Measurements from ENCODE around the gene RAB11FIP3.
A peak's percentile ranks its signal among the peaks of the same experiment; 100 is the strongest.
"Not testable (repeated sequence)": the region's sequence is repeated elsewhere in the genome, so short reads cannot be mapped to it uniquely, and the experiment has no call there.

Gene RAB11FIP3

DNA sequence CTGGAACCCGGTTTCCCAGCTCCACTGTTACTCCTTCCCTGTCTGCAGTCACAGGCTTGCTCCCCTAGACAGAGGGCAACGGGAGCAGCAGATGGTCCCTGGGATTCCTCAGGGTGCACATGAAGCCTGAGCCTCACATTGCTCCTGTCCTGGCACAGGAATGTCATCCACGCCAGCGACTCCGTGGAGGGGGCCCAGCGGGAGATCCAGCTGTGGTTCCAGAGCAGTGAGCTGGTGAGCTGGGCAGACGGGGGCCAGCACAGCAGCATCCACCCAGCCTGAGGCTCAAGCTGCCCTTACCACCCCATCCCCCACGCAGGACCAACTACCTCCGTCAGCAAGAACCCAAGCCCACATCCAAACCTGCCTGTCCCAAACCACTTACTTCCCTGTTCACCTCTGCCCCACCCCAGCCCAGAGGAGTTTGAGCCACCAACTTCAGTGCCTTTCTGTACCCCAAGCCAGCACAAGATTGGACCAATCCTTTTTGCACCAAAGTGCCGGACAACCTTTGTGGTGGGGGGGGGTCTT is 25.3 kb upstream of the RAB11FIP3 start:
- Mint-ChIP-seq H3K27ac (peak overlapping the region; percentile 93), H3K9me3 (no peaks in the 10 kb centered on the region), H3K36me3 (no peaks in the 10 kb centered on the region), H3K4me3 (peak overlapping the region; percentile 97), H3K27me3 (no peaks in the 10 kb centered on the region), H3K4me1 (peaks cover 22% of the 10 kb centered on the region)
- DNase-seq (ENCODE audit: low spot score in 2 of 2) (peak in 1 of 2 donors; percentile 40), ATAC-seq (ENCODE audit: low read depth) (peak; percentile 9)

DNA sequence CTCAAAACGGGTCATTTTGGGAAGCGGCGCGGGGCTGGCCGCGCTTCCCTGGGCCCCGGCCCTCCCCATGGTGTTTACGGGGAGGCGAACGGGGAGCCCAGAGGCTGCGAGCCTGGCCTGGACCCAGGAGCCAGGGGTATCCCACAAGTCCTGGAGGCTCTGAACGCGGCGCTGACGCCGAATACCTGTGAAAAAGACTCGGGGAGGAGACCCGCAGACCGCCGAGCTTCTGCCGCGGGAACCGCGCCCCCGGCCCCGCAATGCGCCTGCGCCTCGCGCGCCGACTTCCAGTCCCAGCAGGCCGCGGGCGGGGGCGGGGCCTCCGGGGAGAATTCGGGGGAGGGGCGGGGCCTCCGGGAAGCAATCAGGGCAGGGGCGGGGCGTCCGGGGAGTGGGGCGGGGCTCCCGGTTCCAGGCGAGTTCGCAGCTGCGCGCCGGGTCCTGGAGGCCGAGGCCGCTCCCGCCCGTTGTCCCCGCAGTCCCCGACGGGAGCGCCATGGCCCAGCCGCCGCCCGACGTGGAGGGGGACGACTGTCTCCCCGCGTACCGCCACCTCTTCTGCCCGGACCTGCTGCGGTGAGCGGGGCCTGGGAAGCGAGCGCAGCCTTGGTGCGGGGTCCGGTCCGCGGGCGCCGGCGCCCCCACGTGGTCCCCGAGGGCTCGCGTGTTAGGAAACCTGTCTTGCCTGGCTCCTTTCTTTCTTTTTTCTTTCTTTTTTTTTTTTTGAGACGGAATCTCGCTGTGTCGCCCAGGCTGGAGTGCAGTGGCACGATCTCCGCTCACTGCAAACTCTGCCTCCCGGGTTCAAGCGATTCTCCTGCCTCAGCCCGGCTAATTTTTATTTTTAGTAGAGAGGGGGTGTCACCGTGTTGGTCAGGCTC is 23.7 kb upstream of the RAB11FIP3 start, which contains the start of gene DECR2:
TSS of gene DECR2 (plus strand) at position 418 of the 881 bp plus-strand sequence. CDS start at position 497, 79 bp downstream.
- Mint-ChIP-seq H3K4me1 (peaks cover 14% of the 10 kb centered on the region), H3K9me3 (no peaks in the 10 kb centered on the region), H3K27me3 (no peaks in the 10 kb centered on the region), H3K36me3 (no peaks in the 10 kb centered on the region), H3K4me3 (peak within 1 kb of the TSS; percentile 97), H3K27ac (peak within 1 kb of the TSS; percentile 93)
- DNase-seq (ENCODE audit: low spot score in 2 of 2) (peak; percentile 91 to 93), ATAC-seq (ENCODE audit: low read depth) (peak; percentile 71)

DNA sequence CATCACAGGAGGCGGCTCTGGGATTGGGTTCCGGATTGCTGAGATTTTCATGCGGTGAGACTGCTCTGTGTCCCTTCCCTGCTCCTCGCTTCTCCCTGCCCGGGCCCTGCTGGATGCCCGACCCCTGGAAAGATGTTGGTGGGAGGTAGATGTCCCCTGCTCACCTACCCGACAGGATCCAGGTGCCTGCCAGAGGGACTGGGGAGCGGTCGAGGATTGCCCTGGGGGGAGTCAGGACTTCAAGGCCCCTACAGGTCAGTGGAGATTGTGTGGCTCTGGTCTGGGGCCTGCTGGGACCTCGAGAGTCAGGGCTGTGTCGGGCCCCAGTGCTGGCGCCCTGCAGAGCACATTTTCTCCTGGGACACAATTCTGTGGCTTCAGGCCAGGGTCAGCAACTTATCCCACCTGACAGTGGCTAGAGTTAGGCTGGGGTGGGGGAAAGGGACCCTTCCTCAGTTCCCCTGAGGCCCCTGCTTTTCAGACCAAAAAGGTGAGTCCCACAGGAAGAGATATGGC is 20.4 kb upstream of the RAB11FIP3 start:
- H3K36me3 Mint-ChIP-seq, result no peaks in the 10 kb centered on the region
- no peak overlapping the region for H3K4me3 Mint-ChIP-seq
- no peaks in the 10 kb centered on the region for H3K27me3 Mint-ChIP-seq
- ATAC-seq (ENCODE audit: low read depth), result no peak
- no peaks in the 10 kb centered on the region for H3K9me3 Mint-ChIP-seq
- peaks cover 6% of the 10 kb centered on the region for H3K4me1 Mint-ChIP-seq
- H3K27ac Mint-ChIP-seq, result no peak overlapping the region
- no peak for DNase-seq (ENCODE audit: low spot score in 2 of 2)

DNA sequence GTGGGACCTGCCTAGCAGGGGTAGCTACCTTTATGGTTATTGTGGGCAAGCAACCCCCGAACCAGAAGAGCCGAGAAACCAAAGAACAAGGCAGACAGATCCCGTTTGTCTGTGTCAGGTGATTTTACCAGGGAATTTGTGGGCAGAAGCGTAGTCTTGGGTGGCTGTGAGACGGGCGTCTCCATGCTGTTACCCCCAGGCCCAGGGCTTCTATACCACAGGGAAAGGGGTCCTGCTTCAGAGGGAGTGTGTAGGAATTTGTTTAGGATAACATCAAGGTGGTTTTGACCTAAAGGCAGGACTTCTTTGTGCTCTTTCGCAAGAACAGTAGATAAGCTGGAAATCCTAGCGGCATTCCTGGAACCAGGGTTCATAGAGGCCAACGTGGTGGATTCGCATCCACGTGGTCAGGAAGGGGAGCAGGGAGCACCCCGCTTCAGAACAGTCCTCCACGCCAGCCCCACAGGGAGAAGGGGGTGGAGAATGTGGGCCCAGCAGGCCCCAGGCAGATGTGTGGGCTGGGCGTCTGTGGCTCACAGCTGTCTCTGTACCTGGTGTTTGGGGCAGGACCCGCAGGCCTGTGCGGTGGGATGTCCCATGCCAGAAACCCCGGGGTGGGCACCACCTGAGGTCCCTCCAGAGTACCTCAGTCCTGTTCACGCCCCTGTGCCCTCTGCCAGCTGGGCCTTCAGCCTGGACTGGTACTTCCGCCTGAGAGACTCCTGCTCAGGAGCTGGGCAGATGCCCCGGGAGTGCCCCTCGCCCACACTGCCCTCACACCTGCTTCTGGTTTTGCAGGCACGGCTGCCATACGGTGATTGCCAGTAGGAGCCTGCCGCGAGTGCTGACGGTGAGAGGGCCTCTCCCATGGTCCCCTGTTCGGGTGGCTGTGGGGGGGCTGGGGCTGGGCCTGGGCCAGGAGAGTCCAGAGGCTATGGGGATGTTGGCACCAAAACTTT is 19.6 kb upstream of the RAB11FIP3 start:
- Mint-ChIP-seq H3K36me3 (no peaks in the 10 kb centered on the region), H3K4me1 (no peaks in the 10 kb centered on the region), H3K9me3 (no peaks in the 10 kb centered on the region), H3K4me3 (no peak overlapping the region), H3K27ac (no peak overlapping the region), H3K27me3 (no peaks in the 10 kb centered on the region)
- DNase-seq (ENCODE audit: low spot score in 2 of 2) (no peak), ATAC-seq (ENCODE audit: low read depth) (no peak)

DNA sequence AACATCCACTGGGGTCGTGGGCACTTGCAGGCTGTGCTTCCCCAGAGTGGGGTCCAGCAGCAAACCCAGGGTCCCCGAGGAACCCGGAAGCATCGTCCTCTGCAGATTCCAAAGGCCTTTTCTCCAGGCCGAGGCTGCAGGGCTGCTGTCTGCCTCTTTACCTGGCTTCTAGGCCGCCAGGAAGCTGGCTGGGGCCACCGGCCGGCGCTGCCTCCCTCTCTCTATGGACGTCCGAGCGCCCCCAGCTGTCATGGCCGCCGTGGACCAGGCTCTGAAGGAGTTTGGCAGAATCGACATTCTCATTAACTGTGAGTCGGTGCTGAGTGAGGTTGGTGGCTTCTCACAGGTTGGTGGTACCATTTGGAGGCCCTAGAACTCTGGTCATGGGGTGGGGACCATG is 18.2 kb upstream of the RAB11FIP3 start:
- no peak for DNase-seq (ENCODE audit: low spot score in 2 of 2)
- Mint-ChIP-seq H3K4me1 (no peaks in the 10 kb centered on the region), H3K27ac (no peak overlapping the region)

DNA sequence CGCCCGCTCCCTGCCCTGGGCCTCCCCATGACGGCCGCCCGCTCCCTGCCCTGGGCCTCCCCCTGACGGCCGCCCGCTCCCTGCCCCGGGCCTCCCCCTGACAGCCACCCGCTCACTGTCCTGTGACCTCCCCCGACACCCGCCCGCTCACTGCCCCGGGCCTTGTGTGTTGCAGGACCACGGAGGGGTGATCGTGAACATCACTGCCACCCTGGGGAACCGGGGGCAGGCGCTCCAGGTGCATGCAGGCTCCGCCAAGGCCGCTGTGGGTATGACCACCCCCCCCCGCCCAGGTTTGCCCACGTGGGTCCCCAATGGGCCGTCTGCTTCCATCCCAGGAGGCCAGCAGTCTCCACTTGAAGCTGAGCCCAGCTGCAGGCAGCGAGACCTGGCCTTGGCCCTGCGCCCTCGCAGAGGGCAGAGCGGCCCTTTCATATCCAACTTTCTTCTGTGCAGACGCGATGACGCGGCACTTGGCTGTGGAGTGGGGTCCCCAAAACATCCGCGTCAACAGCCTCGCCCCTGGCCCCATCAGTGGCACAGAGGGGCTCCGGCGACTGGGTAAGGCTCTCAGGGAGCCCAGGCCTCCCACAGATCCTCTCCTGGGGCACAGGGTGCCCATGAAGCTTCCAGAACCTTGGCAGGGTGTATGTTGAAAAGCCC is 14.8 kb upstream of the RAB11FIP3 start:
- Mint-ChIP-seq H3K9me3 (no peaks in the 10 kb centered on the region), H3K27ac (no peak overlapping the region), H3K4me3 (no peak overlapping the region), H3K4me1 (no peaks in the 10 kb centered on the region), H3K27me3 (no peaks in the 10 kb centered on the region), H3K36me3 (no peaks in the 10 kb centered on the region)
- DNase-seq (ENCODE audit: low spot score in 2 of 2) (no peak), ATAC-seq (ENCODE audit: low read depth) (no peak)

More for the DNA sequence above, 18.2 kb upstream of the RAB11FIP3 start:
- no peaks in the 10 kb centered on the region for H3K36me3 Mint-ChIP-seq
- H3K9me3 Mint-ChIP-seq, result no peaks in the 10 kb centered on the region
- no peak overlapping the region for H3K4me3 Mint-ChIP-seq
- no peaks in the 10 kb centered on the region for H3K27me3 Mint-ChIP-seq
- ATAC-seq (ENCODE audit: low read depth), result no peak

DNA sequence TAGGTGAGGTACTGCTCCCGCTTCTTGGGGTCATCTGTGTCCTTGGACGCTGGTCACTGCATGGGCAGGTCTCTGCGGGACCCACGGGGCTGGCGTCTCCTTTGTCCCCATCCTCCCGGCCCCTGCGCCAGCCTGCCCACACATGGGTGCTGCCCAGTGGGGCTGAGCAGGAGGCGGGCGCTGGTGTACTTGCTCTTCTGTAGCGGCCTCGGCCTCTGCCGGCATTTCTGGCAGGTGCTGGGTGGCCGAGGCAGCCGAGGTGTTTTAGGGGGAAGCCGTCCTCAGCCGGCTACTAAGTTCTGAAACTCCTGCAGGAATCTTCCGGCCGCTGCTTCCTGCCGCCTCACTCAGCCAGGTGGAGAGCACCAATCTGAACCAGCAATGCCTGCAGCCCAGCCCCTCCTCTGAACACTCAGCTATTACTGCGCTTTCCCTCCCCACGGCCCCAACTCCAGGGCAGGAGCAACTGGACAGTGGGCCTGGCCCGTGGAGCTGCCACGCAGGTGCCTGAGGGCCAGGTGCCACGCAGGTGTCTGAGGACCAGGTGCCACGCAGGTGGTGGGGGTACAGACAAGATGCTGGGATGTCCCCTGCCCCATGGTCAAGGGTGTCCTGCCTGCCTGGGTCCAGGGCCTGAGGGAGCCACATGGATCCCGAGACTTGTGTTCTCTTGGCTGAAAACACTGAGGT is 13.7 kb upstream of the RAB11FIP3 start:
- no peaks in the 10 kb centered on the region for H3K9me3 Mint-ChIP-seq

DNA sequence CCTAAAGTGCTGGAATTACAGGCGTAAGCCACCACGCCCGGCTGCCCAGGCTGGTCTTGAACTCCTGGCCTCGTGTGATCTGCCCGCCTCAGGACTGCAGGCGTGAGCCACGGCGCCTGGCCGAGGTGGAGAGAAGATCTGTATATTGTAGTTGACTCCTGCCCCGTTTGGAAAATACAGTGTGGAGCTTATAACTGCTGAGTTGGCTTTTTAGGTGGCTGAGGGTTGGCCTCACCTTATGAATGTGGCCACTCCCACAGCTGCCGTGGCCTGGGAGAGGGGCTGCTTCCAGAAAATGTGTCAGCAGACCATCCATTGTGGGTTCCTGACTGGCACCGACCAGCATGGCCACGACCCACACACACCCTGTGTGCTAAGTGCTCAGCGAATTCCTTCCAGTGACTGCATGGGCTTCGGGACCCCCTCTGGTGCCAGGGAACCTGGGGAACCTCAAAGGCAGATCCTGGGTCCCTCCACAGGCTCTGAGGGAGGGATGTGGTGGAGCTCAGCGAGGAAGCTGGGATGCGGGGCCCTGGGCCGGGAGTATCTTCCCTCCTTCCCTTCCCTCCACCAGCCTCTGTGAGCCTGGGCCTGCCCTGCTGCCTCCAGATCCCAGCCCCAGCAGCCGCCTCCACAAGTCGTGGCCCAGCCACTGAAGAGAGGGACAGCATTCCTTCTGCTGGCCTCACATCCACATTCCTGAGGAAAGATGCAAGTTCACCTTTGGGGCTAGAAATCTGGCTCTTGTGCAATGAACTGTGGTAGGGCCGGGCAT is 10.9 kb upstream of the RAB11FIP3 start:
- no peak overlapping the region for H3K4me3 Mint-ChIP-seq
- no peaks in the 10 kb centered on the region for H3K9me3 Mint-ChIP-seq
- DNase-seq (ENCODE audit: low spot score in 2 of 2), result no peak
- no peak for ATAC-seq (ENCODE audit: low read depth)
- H3K36me3 Mint-ChIP-seq, result no peaks in the 10 kb centered on the region
- no peaks in the 10 kb centered on the region for H3K27me3 Mint-ChIP-seq
- no peaks in the 10 kb centered on the region for H3K4me1 Mint-ChIP-seq
- H3K27ac Mint-ChIP-seq, result no peak overlapping the region

More for the DNA sequence above, 13.7 kb upstream of the RAB11FIP3 start:
- Mint-ChIP-seq H3K27ac (no peak overlapping the region), H3K4me3 (no peak overlapping the region), H3K36me3 (no peaks in the 10 kb centered on the region), H3K27me3 (no peaks in the 10 kb centered on the region), H3K4me1 (no peaks in the 10 kb centered on the region)
- ATAC-seq (ENCODE audit: low read depth), result no peak
- DNase-seq (ENCODE audit: low spot score in 2 of 2), result no peak

DNA sequence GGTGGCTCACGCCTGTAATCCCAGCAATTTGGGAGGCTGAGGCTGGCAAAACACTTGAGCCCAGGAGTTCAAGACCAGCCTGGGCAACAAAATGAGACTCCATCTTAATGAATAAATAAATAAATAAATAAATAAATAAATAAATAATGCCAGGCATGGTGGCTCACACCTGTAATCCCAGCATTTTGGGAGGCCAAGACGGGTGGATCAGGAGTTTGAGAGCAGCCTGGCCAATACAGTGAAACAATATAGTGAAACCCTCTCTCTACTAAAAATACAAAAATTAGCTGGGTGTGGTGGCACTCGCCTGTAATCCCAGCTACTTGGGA is 10.3 kb upstream of the RAB11FIP3 start:
- not testable (repeated sequence) for ATAC-seq (ENCODE audit: low read depth); H3K4me3 Mint-ChIP-seq; H3K4me1 Mint-ChIP-seq; H3K27ac Mint-ChIP-seq; H3K9me3 Mint-ChIP-seq; DNase-seq (ENCODE audit: low spot score in 2 of 2); H3K27me3 Mint-ChIP-seq; H3K36me3 Mint-ChIP-seq

DNA sequence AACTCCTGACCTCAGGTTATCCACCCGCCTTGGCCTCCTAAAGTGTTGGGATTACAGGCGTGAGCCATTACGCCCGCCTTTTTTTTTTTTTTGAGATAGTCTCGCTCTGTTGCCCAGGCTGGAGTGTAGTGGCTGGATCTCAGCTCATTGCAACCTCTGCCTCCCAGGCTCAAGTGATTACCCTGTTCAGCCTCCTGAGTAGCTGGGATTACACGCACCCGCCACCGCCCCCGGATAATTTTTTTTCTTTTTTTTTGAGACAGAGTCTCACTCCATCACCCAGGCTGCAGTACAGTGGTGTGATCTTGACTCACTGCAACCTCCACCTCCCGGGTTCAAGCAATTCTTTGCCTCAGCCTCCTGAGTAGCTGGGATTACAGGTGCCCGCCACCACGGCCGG is 3.3 kb upstream of the RAB11FIP3 start:
- ATAC-seq (ENCODE audit: low read depth), result not testable (repeated sequence)

DNA sequence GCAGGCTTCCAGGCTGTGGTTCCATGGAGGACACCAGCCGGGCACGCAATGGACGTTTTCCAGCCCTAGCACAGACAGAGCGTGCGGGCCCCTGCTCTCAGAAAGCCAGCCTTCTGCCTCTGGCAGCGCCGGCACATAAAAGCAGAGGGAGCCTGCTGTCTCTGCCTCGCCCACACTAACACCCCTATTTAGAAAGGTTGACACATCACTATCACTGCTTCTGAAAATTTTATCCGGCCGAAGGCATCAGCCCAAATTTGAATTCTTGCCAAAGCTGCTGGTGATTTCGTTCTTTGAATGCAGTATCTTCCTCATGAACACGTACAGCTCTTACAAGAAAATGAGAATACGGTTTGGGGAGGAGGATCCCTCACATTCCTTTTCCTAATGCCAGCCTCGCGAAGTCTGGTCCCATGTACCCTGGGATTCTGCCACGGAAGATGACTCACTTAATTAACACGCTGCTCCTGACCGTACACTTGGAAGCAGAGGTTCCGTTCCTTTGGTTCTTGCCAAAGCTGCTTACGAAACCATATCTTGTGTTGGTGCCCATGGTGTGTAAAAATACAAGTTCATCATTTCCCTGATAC is 1.3 kb upstream of the RAB11FIP3 start:
- Mint-ChIP-seq H3K27ac (no peak overlapping the region), H3K36me3 (no peaks in the 10 kb centered on the region), H3K4me1 (peaks cover 19% of the 10 kb centered on the region), H3K4me3 (peak overlapping the region; percentile 93), H3K9me3 (no peaks in the 10 kb centered on the region), H3K27me3 (peaks cover 4% of the 10 kb centered on the region)
- ATAC-seq (ENCODE audit: low read depth), result no peak
- DNase-seq (ENCODE audit: low spot score in 2 of 2), result no peak

More for the DNA sequence above, 3.3 kb upstream of the RAB11FIP3 start:
- not testable (repeated sequence) for H3K36me3 Mint-ChIP-seq; DNase-seq (ENCODE audit: low spot score in 2 of 2); H3K9me3 Mint-ChIP-seq; H3K27me3 Mint-ChIP-seq; H3K4me3 Mint-ChIP-seq; H3K27ac Mint-ChIP-seq
- H3K4me1 Mint-ChIP-seq, result peaks cover 11% of the 10 kb centered on the region

DNA sequence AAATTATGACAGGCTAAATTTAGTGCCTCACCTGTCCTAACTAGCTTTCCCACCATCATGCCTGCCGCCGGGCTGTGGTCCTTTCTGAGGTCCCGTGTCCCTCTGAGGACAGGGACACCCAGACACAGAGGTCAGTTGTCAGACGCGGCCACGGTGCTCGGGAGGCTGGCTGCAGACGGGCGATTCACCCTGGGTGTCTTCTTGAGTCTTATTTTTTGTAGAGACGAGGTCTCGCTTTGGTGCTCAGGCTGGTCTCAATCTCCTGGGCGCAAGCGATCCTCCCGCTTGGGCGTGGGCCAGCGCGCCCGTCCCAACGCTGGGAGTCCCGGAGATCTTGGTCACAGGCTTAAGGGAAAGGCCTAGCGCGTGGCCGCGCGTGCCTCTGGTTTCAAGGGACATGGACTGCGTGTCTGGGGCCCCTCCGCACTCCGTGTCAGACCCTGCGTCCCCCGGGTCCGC is 797 bp upstream of the RAB11FIP3 start:
- no peak for DNase-seq (ENCODE audit: low spot score in 2 of 2)
- Mint-ChIP-seq H3K9me3 (no peaks in the 10 kb centered on the region), H3K27ac (no peak overlapping the region), H3K4me3 (peak overlapping the region; percentile 93), H3K27me3 (peaks cover 4% of the 10 kb centered on the region), H3K36me3 (no peaks in the 10 kb centered on the region), H3K4me1 (peaks cover 19% of the 10 kb centered on the region)
- ATAC-seq (ENCODE audit: low read depth), result no peak
